PFSK-1 (cell line): ENCODE measurements around the gene KCNH6.

Experiments used
- FOXP2 ChIP-seq: optimal IDR thresholded peaks from 2 replicates; pipeline ENCODE3; 2011; ENCODE audit warnings: borderline replicate concordance, control low read depth, inconsistent platforms; ENCODE audit not compliant: insufficient read depth; ENCODE audit errors: extremely low read length, extremely low read depth
- POLR2AphosphoS5 ChIP-seq: IDR thresholded peaks from 2 replicates; pipeline ENCODE4 v1.6.1; 2012; ENCODE audit warnings: low read depth, mild to moderate bottlenecking, control low read depth, low read length, moderate library complexity
- REST ChIP-seq, 2 experiments: IDR thresholded peaks; 2 replicates each; pipeline versions ENCODE4 v1.6.1 to v1.8.0; 2011 to 2012; ENCODE audit warnings: low read depth in 2 of 2, low read length in 2 of 2, control low read depth in 1 of 2, inconsistent platforms in 1 of 2, mild to moderate bottlenecking in 1 of 2, moderate library complexity in 1 of 2; ENCODE audit not compliant: insufficient read depth in 1 of 2
- SIN3A ChIP-seq: IDR thresholded peaks from 2 replicates; pipeline ENCODE4 v1.6.1; 2012; ENCODE audit warnings: mild to moderate bottlenecking, low read length, moderate library complexity, borderline replicate concordance; ENCODE audit not compliant: insufficient read depth
- TAF1 ChIP-seq: IDR thresholded peaks from 2 replicates; pipeline ENCODE4 v1.6.1; 2012; ENCODE audit warnings: low read length, control low read depth, borderline replicate concordance; ENCODE audit not compliant: insufficient read depth

The KCNH6 gene

GRCh38 chr17:63524051-63524450, 893 bp downstream of the KCNH6 start:
- no peak; a peak in 1 of 4 replicates for TF ChIP-seq REST (IDR thresholded peaks at IDR 0.05; ENCODE audit: insufficient read depth in 1 of 2, low read depth in 2 of 2, low read length in 2 of 2)
- no peak for TF ChIP-seq TAF1
- TF ChIP-seq POLR2AphosphoS5 = no peak
- TF ChIP-seq FOXP2 = no peak
- no peak for TF ChIP-seq SIN3A

GRCh38 chr17:63525190-63525946, 2.2 kb downstream of the KCNH6 start:
- no peak for TF ChIP-seq FOXP2
- no peak for TF ChIP-seq POLR2AphosphoS5
- no peak for TF ChIP-seq SIN3A
- no peak for TF ChIP-seq REST (IDR thresholded peaks at IDR 0.05; ENCODE audit: insufficient read depth in 1 of 2, low read depth in 2 of 2, low read length in 2 of 2)
- no peak for TF ChIP-seq TAF1

- no peak for TF ChIP-seq FOXP2
- TF ChIP-seq POLR2AphosphoS5 = no peak
- TF ChIP-seq REST (IDR thresholded peaks at IDR 0.05; ENCODE audit: insufficient read depth in 1 of 2, low read depth in 2 of 2, low read length in 2 of 2) = no peak
- TF ChIP-seq TAF1 = no peak
- TF ChIP-seq SIN3A = no peak
Observed at GRCh38 chr17:63526861-63527260, 3.7 kb downstream of the KCNH6 start.

GRCh38 chr17:63528183-63528582, 5.0 kb downstream of the KCNH6 start:
- TF ChIP-seq TAF1 (no peak), POLR2AphosphoS5 (no peak), FOXP2 (no peak), REST (IDR thresholded peaks at IDR 0.05; ENCODE audit: insufficient read depth in 1 of 2, low read depth in 2 of 2, low read length in 2 of 2) (no peak), SIN3A (no peak)
